HepG2 (cell line): ENCODE measurements around the gene GPN2. TPM values are rescaled to one million over a fixed set of nuclear protein-coding genes. Genes with fewer than 3 reads are reported as not detected.

Experiments used
- BRF2 ChIP-seq: sonication (generic); formaldehyde crosslinking; IDR thresholded peaks from 2 replicates; pipeline ENCODE4 v1.8.1; 2022; ENCODE audit warnings: mild to moderate bottlenecking, missing genetic modification reagents
- ETV5 ChIP-seq: IDR thresholded peaks from 2 replicates; pipeline ENCODE4 v1.6.1; 2018; ENCODE audit warnings: missing biosample characterization, missing genetic modification reagents, inconsistent platforms, borderline replicate concordance
- FOXP1 ChIP-seq, 2 experiments: fragments of 450-650 bp in 1 of 2; IDR thresholded peaks; 2 replicates each; pipeline ENCODE4 v1.6.1; 2017 to 2018; ENCODE audit warnings: antibody characterized with exemption in 1 of 2
- IRF2 ChIP-seq: IDR thresholded peaks from 2 replicates; pipeline ENCODE4 v1.6.1; 2018; ENCODE audit warnings: missing genetic modification reagents, missing compliant biosample characterization
- MAZ ChIP-seq, 2 experiments: sonication (generic) in 1 of 2; formaldehyde crosslinking in 1 of 2; IDR thresholded peaks; 2 replicates each; pipeline versions ENCODE4 v1.5.0 to v1.6.1; 2012 to 2020; ENCODE audit warnings: low read depth in 2 of 2, mild to moderate bottlenecking in 2 of 2, borderline replicate concordance in 1 of 2, improper control_type of control experiment in 1 of 2, low read length in 1 of 2, missing genetic modification reagents in 1 of 2, moderate library complexity in 1 of 2
- NR2F2 ChIP-seq: IDR thresholded peaks from 2 replicates; pipeline ENCODE4 v1.6.1; 2012; ENCODE audit warnings: low read depth, inconsistent platforms, borderline replicate concordance
- PAX8 ChIP-seq: sonication (generic); formaldehyde crosslinking; IDR thresholded peaks from 2 replicates; pipeline ENCODE4 v1.8.0; 2022; ENCODE audit warnings: mild to moderate bottlenecking, missing genetic modification reagents, borderline replicate concordance
- SPEN ChIP-seq: sonication (generic); formaldehyde crosslinking; IDR thresholded peaks from 2 replicates; pipeline ENCODE4 v1.5.1; 2020; ENCODE audit warnings: low read depth, mild to moderate bottlenecking, missing genetic modification reagents
- TBX2 ChIP-seq: sonication (generic); formaldehyde crosslinking; IDR thresholded peaks from 2 replicates; pipeline ENCODE4 v1.5.0; 2020; ENCODE audit warnings: missing genetic modification reagents, mild to moderate bottlenecking, borderline replicate concordance
- YEATS2 ChIP-seq: sonication (generic); formaldehyde crosslinking; IDR thresholded peaks from 2 replicates; pipeline ENCODE4 v1.4.0; 2020; ENCODE audit warnings: missing genetic modification reagents, borderline replicate concordance
- ZBTB25 ChIP-seq: IDR thresholded peaks from 2 replicates; pipeline ENCODE4 v1.6.1; 2018; ENCODE audit warnings: missing genetic modification reagents
- ZBTB26 ChIP-seq: IDR thresholded peaks from 2 replicates; pipeline ENCODE4 v1.6.1; 2016; ENCODE audit warnings: missing compliant biosample characterization, missing genetic modification reagents, borderline replicate concordance
- ZFP91 ChIP-seq: sonication (generic); formaldehyde crosslinking; IDR thresholded peaks from 2 replicates; pipeline ENCODE4 v1.9.0; 2022; ENCODE audit warnings: missing genetic modification reagents, mild to moderate bottlenecking, borderline replicate concordance
- ZFX ChIP-seq: sonication (generic); formaldehyde crosslinking; IDR thresholded peaks from 2 replicates; pipeline ENCODE4 v1.4.0; 2020; ENCODE audit warnings: mild to moderate bottlenecking, low read depth, missing genetic modification reagents, moderate library complexity
- ZNF124 ChIP-seq: sonication (generic); formaldehyde crosslinking; IDR thresholded peaks from 2 replicates; pipeline ENCODE4 v1.4.0; 2020; ENCODE audit warnings: missing genetic modification reagents
- ZNF292 ChIP-seq: sonication (generic); formaldehyde crosslinking; IDR thresholded peaks from 2 replicates; pipeline ENCODE4 v1.8.1; 2022; ENCODE audit warnings: mild to moderate bottlenecking, low read depth, missing genetic modification reagents, borderline replicate concordance
- polyA plus RNA-seq, 8 experiments: library from polyadenylated mRNA; depleted of rRNA in 3 of 8; stranded (reverse) in 7 of 8; unstranded in 1 of 8; fragments of >200 nt; fragmentation: Illumina TruSeq in 4 of 8; extraction: Trizol in 4 of 8; gene quantifications; 2 replicates each; pipeline versions ENCODE4 v1.2.1 to v1.2.3, GENCODE V29; 2011 to 2016; ENCODE audit warnings: low read depth in 4 of 8, missing spikeins in 1 of 8, mixed read lengths in 1 of 8; ENCODE audit not compliant: insufficient read depth in 1 of 8
- total RNA-seq, 5 experiments: library from RNA; depleted of rRNA; stranded (reverse); fragments of >200 nt; fragmentation: Illumina TruSeq; extraction: Trizol; gene quantifications; 2 replicates each; pipeline ENCODE4 v1.2.3, GENCODE V29; 2016; ENCODE audit warnings: low read depth in 1 of 5
- TF ChIP-seq, protein P1 (sequence below): sonication (generic); formaldehyde crosslinking; IDR thresholded peaks from 2 replicates; pipeline ENCODE4 v1.5.0; 2020; ENCODE audit warnings: missing genetic modification reagents, mild to moderate bottlenecking, borderline replicate concordance
- TF ChIP-seq, protein P2 (sequence below): sonication (generic); formaldehyde crosslinking; IDR thresholded peaks from 2 replicates; pipeline ENCODE4 v1.4.0; 2020; ENCODE audit warnings: missing genetic modification reagents

The GPN2 gene
- total and polyA plus RNA-seq, 2 of the 13 experiments (the other 11 are each of a cell fraction or from before 2014, with no cell fraction given) = 19.3 to 38.9 TPM

GRCh38 chr1:26838474-26839338 lies 51.4 kb downstream of the GPN2 start (continued):
- TF ChIP-seq ZNF124 (CRISPR knock-in tag) = 0 out of 2 replicates have a peak, but pooled peaks have one; percentile 65
- no peak for TF ChIP-seq BRF2
- peak; percentile 71; the same call in 1 of the 2 replicates for TF ChIP-seq YEATS2 (CRISPR knock-in tag)
- TF ChIP-seq NR2F2 = peak; percentile 31; the same call in 1 of the 2 replicates
- TF ChIP-seq, protein P1, sequence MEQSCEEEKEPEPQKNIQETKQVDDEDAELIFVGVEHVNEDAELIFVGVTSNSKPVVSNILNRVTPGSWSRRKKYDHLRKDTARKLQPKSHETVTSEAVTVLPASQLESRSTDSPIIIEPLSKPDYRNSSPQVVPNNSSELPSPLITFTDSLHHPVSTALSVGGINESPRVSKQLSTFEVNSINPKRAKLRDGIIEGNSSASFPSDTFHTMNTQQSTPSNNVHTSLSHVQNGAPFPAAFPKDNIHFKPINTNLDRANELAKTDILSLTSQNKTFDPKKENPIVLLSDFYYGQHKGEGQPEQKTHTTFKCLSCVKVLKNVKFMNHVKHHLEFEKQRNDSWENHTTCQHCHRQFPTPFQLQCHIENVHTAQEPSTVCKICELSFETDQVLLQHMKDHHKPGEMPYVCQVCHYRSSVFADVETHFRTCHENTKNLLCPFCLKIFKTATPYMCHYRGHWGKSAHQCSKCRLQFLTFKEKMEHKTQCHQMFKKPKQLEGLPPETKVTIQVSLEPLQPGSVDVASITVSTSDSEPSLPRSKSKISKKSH (CRISPR knock-in tag) = no peak
- peak; percentile 83 for TF ChIP-seq TBX2
- TF ChIP-seq ETV5 (CRISPR knock-in tag) = peak; percentile 56; the same call in 1 of the 2 replicates
- 0 out of 2 replicates have a peak, but pooled peaks have one; percentile 45 for TF ChIP-seq ZBTB25 (CRISPR knock-in tag)
- peak; percentile 69 for TF ChIP-seq IRF2 (CRISPR knock-in tag)
- TF ChIP-seq, protein P2, sequence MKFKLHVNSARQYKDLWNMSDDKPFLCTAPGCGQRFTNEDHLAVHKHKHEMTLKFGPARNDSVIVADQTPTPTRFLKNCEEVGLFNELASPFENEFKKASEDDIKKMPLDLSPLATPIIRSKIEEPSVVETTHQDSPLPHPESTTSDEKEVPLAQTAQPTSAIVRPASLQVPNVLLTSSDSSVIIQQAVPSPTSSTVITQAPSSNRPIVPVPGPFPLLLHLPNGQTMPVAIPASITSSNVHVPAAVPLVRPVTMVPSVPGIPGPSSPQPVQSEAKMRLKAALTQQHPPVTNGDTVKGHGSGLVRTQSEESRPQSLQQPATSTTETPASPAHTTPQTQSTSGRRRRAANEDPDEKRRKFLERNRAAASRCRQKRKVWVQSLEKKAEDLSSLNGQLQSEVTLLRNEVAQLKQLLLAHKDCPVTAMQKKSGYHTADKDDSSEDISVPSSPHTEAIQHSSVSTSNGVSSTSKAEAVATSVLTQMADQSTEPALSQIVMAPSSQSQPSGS = peak; percentile 42; the same call in 1 of the 2 replicates
- peak; percentile 96 for TF ChIP-seq ZNF292 (CRISPR knock-in tag)
- peak; percentile 76; the same call in 1 of the 2 replicates for TF ChIP-seq ZBTB26 (CRISPR knock-in tag)
- peak; percentile 92 for TF ChIP-seq ZFX (CRISPR knock-in tag)
- TF ChIP-seq MAZ (IDR thresholded peaks at IDR 0.05; ENCODE audit: borderline replicate concordance, low read depth, low read length) = no peak
- 0 out of 2 replicates have a peak, but pooled peaks have one; percentile 41 for TF ChIP-seq MAZ (CRISPR knock-in tag; IDR thresholded peaks at IDR 0.05; ENCODE audit: low read depth)
- TF ChIP-seq FOXP1 (IDR thresholded peaks at IDR 0.05) = no peak
- TF ChIP-seq FOXP1 (CRISPR knock-in tag; IDR thresholded peaks at IDR 0.05) = peak; percentile 62
- peak; percentile 23; the same call in 1 of the 2 replicates for TF ChIP-seq ZFP91 (CRISPR knock-in tag)
- TF ChIP-seq PAX8 (CRISPR knock-in tag) = no peak
- TF ChIP-seq SPEN (CRISPR knock-in tag) = peak; percentile 71
